AG20443 (cell line): Measurements from ENCODE around the gene MAMLD1.
"Not testable (repeated sequence)": the region's sequence is repeated elsewhere in the genome, so short reads cannot be mapped to it uniquely, and the experiment has no call there.

ENCODE experiments used
- DNase-seq: peaks from one replicate; pipeline ENCODE4 v3.0.0; 2012; ENCODE audit warnings: low spot score, mixed read lengths

MAMLD1 gene, protein sequence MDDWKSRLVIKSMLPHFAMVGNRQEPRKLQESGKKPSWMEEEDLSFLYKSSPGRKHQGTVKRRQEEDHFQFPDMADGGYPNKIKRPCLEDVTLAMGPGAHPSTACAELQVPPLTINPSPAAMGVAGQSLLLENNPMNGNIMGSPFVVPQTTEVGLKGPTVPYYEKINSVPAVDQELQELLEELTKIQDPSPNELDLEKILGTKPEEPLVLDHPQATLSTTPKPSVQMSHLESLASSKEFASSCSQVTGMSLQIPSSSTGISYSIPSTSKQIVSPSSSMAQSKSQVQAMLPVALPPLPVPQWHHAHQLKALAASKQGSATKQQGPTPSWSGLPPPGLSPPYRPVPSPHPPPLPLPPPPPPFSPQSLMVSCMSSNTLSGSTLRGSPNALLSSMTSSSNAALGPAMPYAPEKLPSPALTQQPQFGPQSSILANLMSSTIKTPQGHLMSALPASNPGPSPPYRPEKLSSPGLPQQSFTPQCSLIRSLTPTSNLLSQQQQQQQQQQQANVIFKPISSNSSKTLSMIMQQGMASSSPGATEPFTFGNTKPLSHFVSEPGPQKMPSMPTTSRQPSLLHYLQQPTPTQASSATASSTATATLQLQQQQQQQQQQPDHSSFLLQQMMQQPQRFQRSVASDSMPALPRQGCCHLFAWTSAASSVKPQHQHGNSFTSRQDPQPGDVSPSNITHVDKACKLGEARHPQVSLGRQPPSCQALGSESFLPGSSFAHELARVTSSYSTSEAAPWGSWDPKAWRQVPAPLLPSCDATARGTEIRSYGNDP

DNA sequence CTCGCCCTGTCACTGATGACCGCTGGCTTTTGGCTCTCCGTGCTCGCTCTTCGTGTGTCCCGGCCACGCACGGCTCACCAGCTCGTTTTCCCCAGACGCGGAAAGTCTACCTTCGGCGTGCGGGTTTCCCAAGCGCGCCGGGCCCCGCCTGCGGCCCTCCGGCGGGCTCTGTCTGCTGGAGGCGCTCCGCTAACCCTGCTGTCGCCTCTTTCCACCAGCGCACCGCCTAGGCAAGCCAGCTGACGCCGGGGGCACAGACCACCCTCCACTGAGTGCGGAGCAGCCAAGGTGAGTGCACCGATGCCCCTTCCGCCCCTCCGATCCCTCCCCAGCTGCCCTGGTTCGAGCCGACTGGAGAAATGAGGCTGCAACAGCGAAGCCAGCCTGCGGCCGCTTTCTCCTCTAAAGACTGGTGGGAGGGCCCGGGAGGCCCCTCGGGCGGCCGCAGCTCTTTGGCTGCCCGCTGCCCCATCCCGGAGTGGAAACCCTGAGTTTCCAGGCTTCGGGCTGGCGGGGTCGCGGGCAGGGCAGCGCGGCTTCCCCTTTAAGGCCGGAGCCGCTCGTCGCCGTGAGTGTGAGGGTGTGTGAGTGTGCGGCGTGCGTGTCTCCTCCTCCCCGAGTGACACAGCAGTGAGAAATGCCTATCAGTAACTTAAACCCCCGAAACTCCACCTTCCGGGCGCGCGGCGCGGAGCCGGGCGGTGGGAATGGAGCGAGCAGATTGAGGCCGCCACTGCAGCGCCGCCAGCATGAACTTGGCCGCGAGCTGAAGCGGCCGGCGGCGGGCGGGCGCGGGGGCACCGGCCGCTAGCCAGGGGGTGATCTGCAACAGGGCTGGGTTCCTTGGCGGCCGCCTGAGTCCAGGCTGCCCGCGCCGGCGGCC, at the start of gene MAMLD1:
Gene MAMLD1 (plus strand): TSS at position 719 of the 883 bp plus-strand sequence. CDS start 82,200 bp downstream, outside the sequence.
- peak; percentile 75 for DNase-seq

DNA sequence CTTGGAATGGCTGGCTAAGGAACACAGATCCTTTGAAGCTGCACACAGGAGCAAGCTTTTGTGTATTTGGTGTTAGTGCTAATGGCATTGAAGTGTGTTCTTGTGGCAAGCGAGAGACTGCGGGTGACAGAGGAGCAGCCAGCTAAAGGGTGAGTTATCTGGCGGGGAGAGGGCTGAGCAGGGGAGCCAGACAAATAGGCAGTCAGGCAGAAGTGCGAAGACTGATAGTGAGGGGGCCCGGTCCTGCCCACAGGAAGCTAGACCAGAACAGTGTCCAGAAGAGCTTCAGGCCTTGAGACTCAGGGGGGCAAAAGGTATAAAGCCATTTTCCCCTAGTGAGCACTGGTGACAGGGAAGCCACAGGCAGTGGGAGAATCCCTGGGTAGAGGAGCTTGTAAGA, 49.6 kb upstream of the MAMLD1 start:
- no peak for DNase-seq

DNA sequence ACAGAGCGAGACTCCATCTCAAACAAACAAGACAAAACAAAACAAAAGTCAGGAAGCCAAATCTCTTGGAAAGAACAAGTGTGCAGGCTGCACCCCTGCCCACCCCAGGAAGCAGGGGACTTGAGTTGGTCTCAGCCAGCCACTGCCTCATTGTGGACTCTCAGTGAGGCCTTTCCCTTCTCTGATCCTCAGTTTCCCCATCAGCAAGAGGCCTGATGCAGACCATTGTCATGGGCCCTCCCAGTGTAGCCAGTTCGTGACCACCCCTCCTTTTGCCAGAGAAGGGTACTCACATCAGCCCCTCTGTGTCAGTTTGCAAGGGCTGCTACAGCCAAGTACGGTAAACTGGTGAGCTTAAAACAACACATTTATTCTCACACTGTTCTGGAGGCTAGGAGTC, 48.9 kb upstream of the MAMLD1 start:
- no peak for DNase-seq

GRCh38 chrX:150316564-150316963, 46.6 kb upstream of the MAMLD1 start:
- DNase-seq, result no peak

DNA sequence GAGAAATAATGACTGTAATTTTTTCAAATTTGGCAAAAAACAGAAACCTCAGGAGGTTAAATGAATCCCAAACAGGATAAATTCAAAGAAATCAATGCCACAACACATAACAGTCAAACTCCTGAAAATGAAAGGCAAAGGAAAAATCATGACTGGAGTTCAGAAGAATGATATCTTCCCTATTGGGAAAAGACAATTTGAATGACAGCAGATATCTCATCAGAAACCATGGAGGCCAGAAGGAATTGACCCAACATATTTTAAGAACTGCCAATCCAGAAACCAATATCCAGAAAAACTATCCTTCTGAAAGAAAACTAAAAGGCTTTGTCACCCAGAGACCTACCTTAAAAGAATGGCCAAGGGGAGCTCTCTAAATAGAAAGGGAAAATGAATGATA, 40.1 kb upstream of the MAMLD1 start:
- no peak for DNase-seq

- peak; percentile 71 for DNase-seq
These were observed 38.9 kb upstream of the MAMLD1 start for GRCh38 chrX:150324035-150324728.

- DNase-seq, result no peak
These were observed 38.2 kb upstream of the MAMLD1 start for GRCh38 chrX:150324919-150325318.

- DNase-seq, result no peak
These were observed 36.4 kb upstream of the MAMLD1 start for GRCh38 chrX:150326541-150327247.

- DNase-seq, result no peak
These were observed 33.8 kb upstream of the MAMLD1 start for GRCh38 chrX:150329282-150329681.

GRCh38 chrX:150329868-150330267, 33.2 kb upstream of the MAMLD1 start:
- DNase-seq, result no peak

GRCh38 chrX:150332023-150332422, 31.1 kb upstream of the MAMLD1 start:
- DNase-seq, result no peak

GRCh38 chrX:150334100-150334499, 29.0 kb upstream of the MAMLD1 start:
- no peak for DNase-seq

GRCh38 chrX:150334981-150335380, 28.1 kb upstream of the MAMLD1 start:
- DNase-seq, result no peak

DNA sequence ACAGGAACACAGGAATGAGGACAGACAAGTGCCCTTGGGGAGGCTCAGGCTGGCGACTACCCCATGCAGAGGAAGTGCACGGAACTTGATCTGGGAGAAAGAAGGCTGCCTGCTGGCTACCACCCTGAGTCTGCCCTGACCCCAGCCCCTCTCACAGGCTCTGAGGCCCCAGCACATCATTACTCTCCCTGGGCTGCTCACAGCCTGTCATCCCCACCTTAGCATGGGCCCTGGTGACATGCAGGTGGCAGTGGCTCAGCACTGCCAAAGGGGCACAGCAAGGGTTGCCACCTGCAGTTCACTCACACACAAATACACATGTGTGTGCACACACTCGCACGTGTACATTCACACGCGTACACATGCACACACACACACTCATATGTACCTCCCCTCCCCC, 26.1 kb upstream of the MAMLD1 start:
- no peak for DNase-seq

DNA sequence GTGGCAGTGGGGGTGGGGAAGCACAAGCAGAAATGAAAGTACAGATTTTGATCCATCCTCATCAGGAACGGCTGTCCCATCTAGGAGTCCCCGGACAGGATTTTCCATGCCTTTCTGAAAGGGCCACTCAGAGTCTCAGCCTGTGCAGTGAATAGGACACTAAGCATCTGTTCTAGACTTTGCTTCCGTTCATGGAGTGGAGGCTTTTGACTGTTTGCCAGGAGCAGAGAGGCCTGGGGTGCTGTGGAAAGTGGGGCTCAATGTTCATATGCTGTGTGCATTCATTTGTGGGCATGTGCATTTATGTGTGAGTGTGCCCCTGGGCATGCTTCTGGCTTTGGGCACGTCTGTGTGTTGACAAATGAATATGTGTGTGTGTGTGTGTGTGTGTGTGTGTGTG, 25.6 kb upstream of the MAMLD1 start:
- DNase-seq, result peak; percentile 10

GRCh38 chrX:150338615-150339014, 24.5 kb upstream of the MAMLD1 start:
- no peak for DNase-seq

- DNase-seq, result no peak
These were observed 23.4 kb upstream of the MAMLD1 start for GRCh38 chrX:150339736-150340135.

DNA sequence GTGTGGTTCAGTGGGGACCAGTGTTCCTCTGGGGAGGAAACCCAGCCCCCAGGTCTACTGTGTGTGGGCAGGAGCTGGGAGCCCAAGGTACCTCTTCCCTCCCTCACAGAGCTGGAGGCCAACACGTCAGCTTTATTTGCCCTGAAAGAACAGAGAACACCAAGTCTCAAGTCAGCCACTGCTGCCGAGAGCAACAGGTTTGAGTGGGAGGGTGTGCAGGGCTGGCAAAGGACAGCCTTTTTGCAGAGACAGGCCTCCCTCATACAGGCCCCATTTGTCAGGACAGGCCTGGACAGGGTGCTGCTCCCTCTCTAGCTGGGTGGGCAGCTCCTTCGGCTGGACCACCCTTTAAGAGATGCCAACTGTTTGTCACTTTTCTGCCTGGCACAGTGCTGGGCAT, 22.8 kb upstream of the MAMLD1 start:
- not testable (repeated sequence) for DNase-seq

DNA sequence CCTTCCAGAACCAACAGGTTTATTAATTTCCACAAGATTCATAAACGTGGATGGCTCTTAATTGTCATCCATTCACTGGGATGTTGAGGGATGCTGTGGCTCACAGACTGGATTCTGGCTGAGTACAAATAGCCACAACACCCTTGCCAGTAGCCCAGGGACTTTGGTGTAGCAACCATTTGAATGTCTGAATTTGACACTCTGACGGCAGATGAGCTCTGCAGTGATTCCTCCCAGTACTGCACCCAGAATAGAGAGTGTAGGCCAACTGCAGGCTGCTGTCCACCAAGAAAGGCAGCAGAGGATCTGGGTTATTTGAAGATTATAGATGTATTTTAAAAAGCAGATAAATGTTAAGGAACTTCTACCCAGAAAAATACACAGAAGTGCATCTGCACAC, 15.6 kb upstream of the MAMLD1 start:
- no peak for DNase-seq

DNA sequence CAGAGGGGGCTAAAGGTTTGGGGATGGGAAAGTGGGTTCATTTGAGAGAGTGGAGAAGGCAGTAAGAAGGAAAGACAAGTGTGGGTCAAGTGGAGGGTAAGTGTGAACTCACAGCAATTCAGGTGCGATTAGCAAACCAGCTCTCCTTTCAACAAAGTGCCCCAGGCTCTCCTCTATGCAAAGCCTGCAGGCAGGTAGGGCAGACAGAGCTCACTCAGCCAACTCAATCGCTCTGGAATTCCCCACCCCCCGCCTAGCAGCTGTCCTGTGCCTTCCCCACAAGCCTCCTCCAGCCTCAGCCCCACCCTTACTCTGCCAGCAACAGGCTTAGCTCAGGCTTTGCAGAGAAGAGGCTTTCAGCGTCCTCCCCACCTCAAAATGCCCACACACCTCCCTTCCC, 14.8 kb upstream of the MAMLD1 start:
- DNase-seq, result peak; percentile 22

DNA sequence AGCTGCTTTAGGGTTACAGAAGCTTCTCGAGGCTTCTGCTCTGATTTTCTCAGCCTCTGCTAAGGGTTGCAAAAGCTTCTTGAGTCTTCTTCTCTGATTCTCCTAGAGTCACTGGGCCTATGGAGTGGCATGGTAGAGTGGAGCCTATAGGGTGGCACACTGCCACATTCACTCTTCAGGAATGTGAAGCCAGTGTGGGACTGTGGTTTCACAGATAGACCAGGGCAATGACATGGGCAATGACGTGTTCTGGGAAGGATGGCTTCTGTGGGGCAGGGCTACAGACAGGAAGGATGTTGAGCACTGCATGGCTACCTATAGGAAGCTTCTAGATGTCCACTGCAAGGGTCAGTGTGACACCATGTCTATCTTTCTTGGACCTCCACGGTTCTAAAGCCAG, 11.0 kb upstream of the MAMLD1 start:
- no peak for DNase-seq
